ENCODE results near the gene APBB3. TPM values are rescaled to one million over a fixed set of nuclear protein-coding genes. Genes with fewer than 3 reads are reported as not detected.
A peak's percentile ranks its signal among the peaks of the same experiment; 100 is the strongest.

Gene APBB3
- total and polyA plus RNA-seq, 2 experiments from 2014 or later, result 13.1 to 13.8 TPM

- Histone ChIP-seq H4K20me1 (ENCODE audit: insufficient read depth) (0 out of 2 replicates have a peak, but pooled peaks cover 8% of the 10 kb centered on the region), H3K4me2 (ENCODE audit: unreplicated experiment) (no peak overlapping the region), H3K79me2 (ENCODE audit: insufficient read depth) (peaks cover 39% of the 10 kb centered on the region), H3K9me2 (ENCODE audit: insufficient read depth) (no peaks in the 10 kb centered on the region), H3K9me3 (ENCODE audit: low read depth) (no peaks in the 10 kb centered on the region), H3K4me1 (ENCODE audit: insufficient read depth) (peaks cover 27% of the 10 kb centered on the region), H3K36me3 (ENCODE audit: low read depth) (peaks cover 23% of the 10 kb centered on the region; the same call in 1 of the 2 replicates), H2AFZ (no peak overlapping the region), H3K27me3 (replicated peaks; ENCODE audit: insufficient read depth) (no peaks in the 10 kb centered on the region), H3K27ac (peak overlapping the region; percentile 95), H3K9ac (peak overlapping the region; percentile 90; the same call in 1 of the 2 replicates), H3K4me3 (no peak overlapping the region), H3F3A (ENCODE audit: insufficient read depth) (peaks cover 56% of the 10 kb centered on the region)
- TF ChIP-seq EZH2 (IDR thresholded peaks at IDR 0.05; ENCODE audit: insufficient read depth, poor library complexity, severe bottlenecking), result no peak
- no peak for TF ChIP-seq EZH2phosphoT487 (IDR thresholded peaks at IDR 0.05; ENCODE audit: insufficient read depth, low read depth)
- in situ Hi-C loops (cut with MboI), result no loop called here
- peak; percentile 54 for DNase-seq
- WGBS, 2 experiments (ENCODE audit: low coverage in 1 of 2, low lambda C conversion rate in 2 of 2, missing lambda C conversion rate in 2 of 2), result 70 to 75% methylated on average over 3 of the region's 3 CpGs
These were observed 14.9 kb downstream of the APBB3 start for GRCh38 chr5:140549237-140550144.

GRCh38 chr5:140548791-140549190 lies 15.6 kb downstream of the APBB3 start:
- H3K36me3 ChIP-seq (ENCODE audit: low read depth), result peaks cover 28% of the 10 kb centered on the region; the same call in 1 of the 2 replicates
- peak overlapping the region; percentile 90 for H3K4me2 ChIP-seq (ENCODE audit: unreplicated experiment)
- in situ Hi-C loops (cut with MboI), result no loop called here
- TF ChIP-seq EZH2phosphoT487 (IDR thresholded peaks at IDR 0.05; ENCODE audit: insufficient read depth, low read depth) (no peak), EZH2 (IDR thresholded peaks at IDR 0.05; ENCODE audit: insufficient read depth, poor library complexity, severe bottlenecking) (no peak)
- H4K20me1 ChIP-seq (ENCODE audit: insufficient read depth), result 0 out of 2 replicates have a peak, but pooled peaks cover 8% of the 10 kb centered on the region
- peak overlapping the region; percentile 90 for H3K9ac ChIP-seq
- no peaks in the 10 kb centered on the region for H3K9me3 ChIP-seq (ENCODE audit: low read depth)
- no peak for DNase-seq
- H2AFZ ChIP-seq, result no peak overlapping the region
- H3K4me1 ChIP-seq (ENCODE audit: insufficient read depth), result peaks cover 20% of the 10 kb centered on the region
- H3K9me2 ChIP-seq (ENCODE audit: insufficient read depth), result no peaks in the 10 kb centered on the region
- no peaks in the 10 kb centered on the region for H3K27me3 ChIP-seq (replicated peaks; ENCODE audit: insufficient read depth)
- peaks cover 49% of the 10 kb centered on the region for H3F3A ChIP-seq (ENCODE audit: insufficient read depth)
- H3K27ac ChIP-seq, result peak overlapping the region; percentile 95
- H3K79me2 ChIP-seq (ENCODE audit: insufficient read depth), result peaks cover 32% of the 10 kb centered on the region
- WGBS, 2 experiments (ENCODE audit: low coverage in 1 of 2, low lambda C conversion rate in 2 of 2, missing lambda C conversion rate in 2 of 2), result 61 to 62% methylated on average over 7 of the region's 7 CpGs
- peak overlapping the region; percentile 73 for H3K4me3 ChIP-seq

GRCh38 chr5:140548300-140548688 lies 16.1 kb downstream of the APBB3 start:
- no peaks in the 10 kb centered on the region for H3K27me3 ChIP-seq (replicated peaks; ENCODE audit: insufficient read depth)
- peak overlapping the region; percentile 95 for H3K27ac ChIP-seq
- 0 out of 2 replicates have a peak, but pooled peaks cover 6% of the 10 kb centered on the region for H4K20me1 ChIP-seq (ENCODE audit: insufficient read depth)
- no peak for DNase-seq
- H3K4me2 ChIP-seq (ENCODE audit: unreplicated experiment), result peak overlapping the region; percentile 90
- H3F3A ChIP-seq (ENCODE audit: insufficient read depth), result peaks cover 49% of the 10 kb centered on the region
- in situ Hi-C loops (cut with MboI), result no loop called here
- H3K4me3 ChIP-seq, result peak overlapping the region; percentile 73
- H3K79me2 ChIP-seq (ENCODE audit: insufficient read depth), result peaks cover 27% of the 10 kb centered on the region
- TF ChIP-seq EZH2phosphoT487 (IDR thresholded peaks at IDR 0.05; ENCODE audit: insufficient read depth, low read depth) (no peak), EZH2 (IDR thresholded peaks at IDR 0.05; ENCODE audit: insufficient read depth, poor library complexity, severe bottlenecking) (no peak)
- peak overlapping the region; percentile 66 for H2AFZ ChIP-seq
- peaks cover 25% of the 10 kb centered on the region; the same call in 1 of the 2 replicates for H3K36me3 ChIP-seq (ENCODE audit: low read depth)
- H3K9ac ChIP-seq, result peak overlapping the region; percentile 90
- H3K9me2 ChIP-seq (ENCODE audit: insufficient read depth), result no peaks in the 10 kb centered on the region
- peaks cover 17% of the 10 kb centered on the region for H3K4me1 ChIP-seq (ENCODE audit: insufficient read depth)
- H3K9me3 ChIP-seq (ENCODE audit: low read depth), result no peaks in the 10 kb centered on the region
- WGBS, 2 experiments (ENCODE audit: low coverage in 1 of 2, low lambda C conversion rate in 2 of 2, missing lambda C conversion rate in 2 of 2), result 19 to 20% methylated on average over 4 to 5 of the region's 5 CpGs

- H4K20me1 ChIP-seq (ENCODE audit: insufficient read depth), result 0 out of 2 replicates have a peak, but pooled peaks cover under 1% of the 10 kb centered on the region
- in situ Hi-C loops (cut with MboI), result no loop called here
- no peaks in the 10 kb centered on the region for H3K9me2 ChIP-seq (ENCODE audit: insufficient read depth)
- DNase-seq, result peak; percentile 99
- H3K27me3 ChIP-seq (replicated peaks; ENCODE audit: insufficient read depth), result no peaks in the 10 kb centered on the region
- H3K9ac ChIP-seq, result peak within 1 kb of the TSS; percentile 90
- peaks cover 22% of the 10 kb centered on the region for H3K79me2 ChIP-seq (ENCODE audit: insufficient read depth)
- peak within 1 kb of the TSS; percentile 66 for H2AFZ ChIP-seq
- no peak for TF ChIP-seq EZH2 (IDR thresholded peaks at IDR 0.05; ENCODE audit: insufficient read depth, poor library complexity, severe bottlenecking)
- no peak for TF ChIP-seq EZH2phosphoT487 (IDR thresholded peaks at IDR 0.05; ENCODE audit: insufficient read depth, low read depth)
- peak within 1 kb of the TSS; percentile 90 for H3K4me2 ChIP-seq (ENCODE audit: unreplicated experiment)
- no peaks in the 10 kb centered on the region for H3K9me3 ChIP-seq (ENCODE audit: low read depth)
- H3K4me1 ChIP-seq (ENCODE audit: insufficient read depth), result peaks cover 16% of the 10 kb centered on the region
- H3F3A ChIP-seq (ENCODE audit: insufficient read depth), result peaks cover 49% of the 10 kb centered on the region
- H3K4me3 ChIP-seq, result peak within 1 kb of the TSS; percentile 73
- peaks cover 19% of the 10 kb centered on the region; the same call in 1 of the 2 replicates for H3K36me3 ChIP-seq (ENCODE audit: low read depth)
- WGBS, 2 experiments (ENCODE audit: low coverage in 1 of 2, low lambda C conversion rate in 2 of 2, missing lambda C conversion rate in 2 of 2), result 3 to 5% methylated on average over 45 to 51 of the region's 52 CpGs
- H3K27ac ChIP-seq, result peak within 1 kb of the TSS; percentile 95
These were observed 16.7 kb downstream of the APBB3 start, which contains the start of gene EIF4EBP3 for GRCh38 chr5:140547508-140548299. TSS of gene EIF4EBP3 (plus strand) at chr5:140547662. CDS start at chr5:140547738, 76 bp downstream.
